ENCODE measurements around the gene CCDC190.

- TF ChIP-seq CTCF (conservative IDR thresholded peaks at IDR 0.05; ENCODE audit: low read length) (no peak), EZH2phosphoT487 (IDR thresholded peaks at IDR 0.05; ENCODE audit: borderline replicate concordance) (no peak)
Observed at GRCh38 chr1:162892906-162893611, 32.1 kb upstream of the CCDC190 start.
